ENCODE data around the gene MET. TPM values are rescaled to one million over a fixed set of nuclear protein-coding genes. Genes with fewer than 3 reads are reported as not detected.

MET gene
- total and polyA plus RNA-seq, 2 donors from 2014 or later: 13.4 to 225 TPM

- Histone ChIP-seq H3K9me3 (ENCODE audit: control insufficient read depth in 2 of 3, insufficient read depth in 1 of 3, low read length in 3 of 3) (no peaks in the 10 kb centered on the region), H3K4me3 (ENCODE audit: low read length in 3 of 3) (no peak overlapping the region), H3K36me3 (ENCODE audit: control insufficient read depth in 2 of 3, insufficient read depth in 3 of 3, low read length in 3 of 3) (peaks cover 0 to 12% (median 8%) of the 10 kb centered on the region in 3 donors), H3K4me1 (ENCODE audit: control insufficient read depth in 2 of 3, insufficient read depth in 2 of 3, low read depth in 1 of 3, low read length in 3 of 3) (peaks cover 3 to 8% (median 5%) of the 10 kb centered on the region in 3 donors), H3K9ac (ENCODE audit: low read length in 3 of 3) (no peak overlapping the region), H3K27me3 (ENCODE audit: control insufficient read depth, insufficient read depth, low read length) (no peaks in the 10 kb centered on the region), H3K27ac (ENCODE audit: low read depth in 2 of 2, low read length in 2 of 2) (no peak overlapping the region)
- DNase-seq (no peak), FAIRE-seq (no peak)
- intact Hi-C loops (cut with DNase I): no loop called here
- TF ChIP-seq CTCF (IDR thresholded peaks at IDR 0.05; ENCODE audit: borderline replicate concordance, extremely low read depth, insufficient read depth): no peak
Observed at GRCh38 chr7:116782177-116782711, 110.2 kb downstream of the MET start.

- peaks cover 0 to 12% (median 6%) of the 10 kb centered on the region in 3 donors for H3K36me3 ChIP-seq (ENCODE audit: control insufficient read depth in 2 of 3, insufficient read depth in 3 of 3, low read length in 3 of 3)
- H3K9ac ChIP-seq (ENCODE audit: low read length in 3 of 3): no peak overlapping the region
- no peak overlapping the region for H3K4me3 ChIP-seq (ENCODE audit: low read length in 3 of 3)
- intact Hi-C loops (cut with DNase I): no loop called here
- H3K9me3 ChIP-seq (ENCODE audit: control insufficient read depth in 2 of 3, insufficient read depth in 1 of 3, low read length in 3 of 3): no peaks in the 10 kb centered on the region
- TF ChIP-seq CTCF (IDR thresholded peaks at IDR 0.05; ENCODE audit: borderline replicate concordance, extremely low read depth, insufficient read depth): no peak
- H3K4me1 ChIP-seq (ENCODE audit: control insufficient read depth in 2 of 3, insufficient read depth in 2 of 3, low read depth in 1 of 3, low read length in 3 of 3): peaks cover 0 to 5% (median 0%) of the 10 kb centered on the region in 3 donors
- H3K27me3 ChIP-seq (ENCODE audit: control insufficient read depth, insufficient read depth, low read length): no peaks in the 10 kb centered on the region
- DNase-seq (no peak), FAIRE-seq (no peak)
- no peak overlapping the region for H3K27ac ChIP-seq (ENCODE audit: low read depth in 2 of 2, low read length in 2 of 2)
Observed at GRCh38 chr7:116783666-116784318, 111.8 kb downstream of the MET start.

- DNase-seq (no peak), FAIRE-seq (no peak)
- Histone ChIP-seq H3K27me3 (ENCODE audit: control insufficient read depth, insufficient read depth, low read length) (no peaks in the 10 kb centered on the region), H3K27ac (ENCODE audit: low read depth in 2 of 2, low read length in 2 of 2) (no peak overlapping the region), H3K4me3 (ENCODE audit: low read length in 3 of 3) (no peak overlapping the region), H3K9me3 (ENCODE audit: control insufficient read depth in 2 of 3, insufficient read depth in 1 of 3, low read length in 3 of 3) (no peaks in the 10 kb centered on the region), H3K9ac (ENCODE audit: low read length in 3 of 3) (no peak overlapping the region), H3K36me3 (ENCODE audit: control insufficient read depth in 2 of 3, insufficient read depth in 3 of 3, low read length in 3 of 3) (peaks cover 0 to 8% (median 2%) of the 10 kb centered on the region in 3 donors), H3K4me1 (ENCODE audit: control insufficient read depth in 2 of 3, insufficient read depth in 2 of 3, low read depth in 1 of 3, low read length in 3 of 3) (peaks cover 0 to 5% (median 0%) of the 10 kb centered on the region in 3 donors)
- no peak for TF ChIP-seq CTCF (IDR thresholded peaks at IDR 0.05; ENCODE audit: borderline replicate concordance, extremely low read depth, insufficient read depth)
- intact Hi-C loops (cut with DNase I): no loop called here
Observed at GRCh38 chr7:116784647-116785046, 112.7 kb downstream of the MET start.
